T follicular helper cell (primary cell): ENCODE data around the gene CDH26.

Source experiments
- DNase-seq: peaks from one replicate; pipeline ENCODE4 v3.0.0-alpha.2; 2020; ENCODE audit warnings: low read depth

Gene CDH26

GRCh38 chr20:59985164-59985563 is 26.9 kb downstream of the CDH26 start:
- DNase-seq = no peak

- DNase-seq = no peak
Observed at GRCh38 chr20:59985864-59986263, 27.6 kb downstream of the CDH26 start.

GRCh38 chr20:59987135-59987534 is 28.9 kb downstream of the CDH26 start:
- no peak for DNase-seq

GRCh38 chr20:59988141-59988540 is 29.9 kb downstream of the CDH26 start:
- DNase-seq = no peak

GRCh38 chr20:59992526-59993084 is 34.4 kb downstream of the CDH26 start:
- no peak for DNase-seq

GRCh38 chr20:59993736-59994430 is 35.7 kb downstream of the CDH26 start:
- DNase-seq = no peak

GRCh38 chr20:59994697-59995122 is 36.5 kb downstream of the CDH26 start:
- DNase-seq = no peak

- DNase-seq = no peak
Observed at GRCh38 chr20:59996108-59996507, 37.9 kb downstream of the CDH26 start.

- no peak for DNase-seq
Observed at GRCh38 chr20:59997896-59998295, 39.7 kb downstream of the CDH26 start.

GRCh38 chr20:59999502-59999901 is 41.3 kb downstream of the CDH26 start:
- DNase-seq = no peak

- no peak for DNase-seq
Observed at GRCh38 chr20:60000271-60001042, 42.2 kb downstream of the CDH26 start.

GRCh38 chr20:60001108-60001507 is 42.9 kb downstream of the CDH26 start:
- no peak for DNase-seq

- DNase-seq = no peak
Observed at GRCh38 chr20:60003776-60004175, 45.6 kb downstream of the CDH26 start.

GRCh38 chr20:60006261-60006660 is 48.0 kb downstream of the CDH26 start:
- no peak for DNase-seq

- no peak for DNase-seq
Observed at GRCh38 chr20:60007464-60007863, 49.2 kb downstream of the CDH26 start.

- DNase-seq = no peak
Observed at GRCh38 chr20:60008130-60008808, 50.0 kb downstream of the CDH26 start.

- DNase-seq = no peak
Observed at GRCh38 chr20:60009318-60009717, 51.1 kb downstream of the CDH26 start.

GRCh38 chr20:60009826-60010616 is 51.8 kb downstream of the CDH26 start:
- DNase-seq = no peak

GRCh38 chr20:60010689-60011458 is 52.7 kb downstream of the CDH26 start:
- DNase-seq = no peak

GRCh38 chr20:60011512-60012507 is 53.6 kb downstream of the CDH26 start:
- no peak for DNase-seq
